Mucosa of rectum (tissue), 2 donors: ENCODE data around the gene MFN2.

Source experiments
- H3K27ac ChIP-seq, 2 donors: one replicate each; pipeline ENCODE4 v1.7.0; 2013; ENCODE audit warnings: inconsistent platforms in 2 of 2, low read depth in 2 of 2, low read length in 2 of 2
- H3K27me3 ChIP-seq, 2 donors: one replicate each; pipeline ENCODE4 v1.7.0; 2013; ENCODE audit warnings: low read length in 2 of 2; ENCODE audit not compliant: control insufficient read depth in 2 of 2, insufficient read depth in 2 of 2
- H3K36me3 ChIP-seq, 2 donors: one replicate each; pipeline ENCODE4 v1.7.0; 2013; ENCODE audit warnings: low read length in 2 of 2; ENCODE audit not compliant: control insufficient read depth in 2 of 2, insufficient read depth in 2 of 2
- H3K4me1 ChIP-seq, 2 donors: one replicate each; pipeline ENCODE4 v1.7.0; 2013; ENCODE audit warnings: low read length in 2 of 2, mild to moderate bottlenecking in 1 of 2; ENCODE audit not compliant: control insufficient read depth in 2 of 2, insufficient read depth in 2 of 2
- H3K4me3 ChIP-seq, 2 donors: one replicate each; pipeline ENCODE4 v1.7.0; 2013; ENCODE audit warnings: low read length in 2 of 2
- H3K9ac ChIP-seq, 2 donors: one replicate each; pipeline ENCODE4 v1.7.0; 2013; ENCODE audit warnings: low read length in 2 of 2, low read depth in 1 of 2, mild to moderate bottlenecking in 1 of 2
- H3K9me3 ChIP-seq, 2 donors: one replicate each; pipeline ENCODE4 v1.7.0; 2013; ENCODE audit warnings: low read length in 2 of 2; ENCODE audit not compliant: control insufficient read depth in 2 of 2
- donor health status: healthy.
- donor health status: Normal muscosa, but diverticular disease.

MFN2 gene

DNA sequence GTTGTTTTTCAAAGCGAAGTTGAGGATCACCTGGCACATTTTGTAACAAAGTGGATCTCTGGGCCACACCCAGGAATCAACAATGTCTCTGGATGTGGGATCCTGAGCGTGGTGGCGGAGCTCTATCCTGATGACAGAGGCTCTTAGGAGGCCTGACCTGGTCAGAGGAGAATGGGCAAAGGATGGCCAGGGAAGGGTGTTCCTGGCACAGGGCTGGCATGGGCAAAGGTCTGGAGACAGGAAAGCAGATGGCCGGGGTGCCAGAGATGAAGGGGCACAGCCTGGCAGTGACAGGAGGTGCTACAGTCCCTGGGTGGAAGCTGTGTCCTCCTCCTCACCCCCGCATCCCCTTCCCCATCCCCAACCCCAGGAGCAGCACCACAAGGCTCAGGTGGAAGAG, 20.0 kb upstream of the MFN2 start:
- no peak overlapping the region for H3K27ac ChIP-seq
- no peaks in the 10 kb centered on the region for H3K9me3 ChIP-seq
- H3K4me3 ChIP-seq = no peak overlapping the region
- H3K36me3 ChIP-seq = peaks cover 19 to 22% of the 10 kb centered on the region in 2 donors
- no peak overlapping the region for H3K9ac ChIP-seq
- H3K27me3 ChIP-seq = no peaks in the 10 kb centered on the region
- H3K4me1 ChIP-seq = peaks cover 3 to 5% of the 10 kb centered on the region in 2 donors

DNA sequence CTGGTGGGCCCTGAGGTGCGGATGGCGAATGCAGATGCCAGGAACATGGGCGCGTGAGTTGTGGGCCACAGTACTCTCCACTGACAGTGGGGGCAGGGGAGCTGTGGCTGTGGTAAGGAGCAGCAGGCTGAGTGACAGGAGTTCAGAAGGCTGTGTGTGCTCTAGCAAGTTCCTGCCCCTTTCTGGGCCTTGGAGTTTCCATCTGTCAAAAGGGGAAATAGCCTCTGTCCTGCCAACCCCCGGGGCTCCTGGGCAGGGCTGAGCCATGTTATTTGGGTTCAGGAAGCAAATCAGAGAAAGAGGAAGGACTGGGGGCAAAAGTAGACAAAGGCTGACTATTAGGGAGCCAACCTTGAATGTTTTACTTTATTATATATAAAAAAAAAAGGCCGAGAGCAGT, 19.5 kb upstream of the MFN2 start:
- Histone ChIP-seq H3K4me3 (no peak overlapping the region), H3K4me1 (peaks cover 3 to 5% of the 10 kb centered on the region in 2 donors), H3K9ac (no peak overlapping the region), H3K27me3 (no peaks in the 10 kb centered on the region), H3K9me3 (no peaks in the 10 kb centered on the region), H3K36me3 (peaks cover 19 to 24% of the 10 kb centered on the region in 2 donors), H3K27ac (no peak overlapping the region)

DNA sequence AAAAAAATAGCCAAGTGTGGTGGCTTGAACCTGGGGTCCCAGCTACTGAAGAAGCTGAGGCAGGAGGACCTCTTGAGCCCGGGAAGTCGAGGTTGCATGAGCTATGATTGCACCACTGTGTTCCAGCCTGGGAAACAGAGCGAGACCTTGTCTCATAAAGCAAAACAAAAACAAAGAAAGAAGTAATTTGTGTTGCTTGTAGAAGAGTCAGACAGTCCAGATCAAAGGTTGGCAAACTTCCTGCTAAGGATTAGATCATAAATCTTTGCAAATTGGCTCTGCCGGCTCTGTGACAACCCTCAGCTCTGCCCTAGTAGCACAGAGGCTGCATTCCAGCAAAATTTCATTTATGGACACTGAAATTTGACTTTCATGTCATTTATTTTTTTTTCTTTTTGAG, 19.0 kb upstream of the MFN2 start:
- Histone ChIP-seq H3K27ac (no peak overlapping the region), H3K9ac (no peak overlapping the region), H3K9me3 (no peaks in the 10 kb centered on the region), H3K36me3 (peaks cover 23 to 29% of the 10 kb centered on the region in 2 donors), H3K4me1 (peaks cover 3 to 5% of the 10 kb centered on the region in 2 donors), H3K4me3 (no peak overlapping the region), H3K27me3 (no peaks in the 10 kb centered on the region)

DNA sequence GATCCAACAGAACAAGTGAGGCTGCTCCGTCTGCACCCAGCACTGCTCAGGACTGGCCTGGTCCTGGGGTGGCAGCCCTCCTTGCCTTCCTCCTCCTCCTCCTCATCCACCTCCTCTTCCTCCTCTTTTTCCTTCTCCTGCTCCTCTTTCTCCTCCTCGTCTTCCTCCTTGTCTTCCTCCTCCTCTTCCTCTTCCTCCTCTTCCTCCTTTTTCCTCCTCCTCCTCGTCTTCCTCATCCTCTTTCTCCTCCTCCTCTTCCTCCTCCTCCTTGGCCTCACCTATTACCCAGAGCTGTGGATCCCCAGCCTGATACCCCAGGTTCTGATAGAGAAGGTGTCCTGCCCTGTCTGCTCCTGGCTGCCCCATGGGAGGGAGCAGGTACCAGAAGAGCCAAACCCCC, 16.6 kb upstream of the MFN2 start:
- no peaks in the 10 kb centered on the region for H3K27me3 ChIP-seq
- no peak overlapping the region for H3K27ac ChIP-seq
- H3K36me3 ChIP-seq = peaks cover 18 to 20% of the 10 kb centered on the region in 2 donors
- peaks cover 5 to 6% of the 10 kb centered on the region in 2 donors for H3K4me1 ChIP-seq
- H3K9me3 ChIP-seq = no peaks in the 10 kb centered on the region
- H3K4me3 ChIP-seq = no peak overlapping the region
- H3K9ac ChIP-seq = no peak overlapping the region

DNA sequence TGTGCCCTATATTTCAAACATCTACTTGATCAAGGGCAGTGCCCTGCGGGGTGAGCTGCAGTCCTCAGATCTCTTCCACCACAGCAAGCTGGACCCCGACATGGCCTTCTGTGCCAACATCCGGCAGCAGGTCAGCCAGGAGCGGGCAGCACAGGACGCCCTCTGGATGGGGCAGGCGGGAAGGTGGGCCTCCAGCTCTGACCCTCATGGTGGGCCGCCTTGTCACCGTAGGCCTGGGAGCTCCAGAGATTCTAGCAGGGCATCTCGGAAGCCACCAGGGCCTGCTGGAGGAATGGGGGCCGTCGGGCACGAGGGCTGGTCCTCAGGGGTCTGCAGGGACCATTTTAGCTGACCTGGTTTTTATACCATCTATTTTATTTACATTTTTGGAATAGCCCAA, 15.6 kb upstream of the MFN2 start:
- H3K36me3 ChIP-seq = peaks cover 18 to 20% of the 10 kb centered on the region in 2 donors
- H3K4me3 ChIP-seq = no peak overlapping the region
- peaks cover 5 to 6% of the 10 kb centered on the region in 2 donors for H3K4me1 ChIP-seq
- H3K9me3 ChIP-seq = no peaks in the 10 kb centered on the region
- no peak overlapping the region for H3K27ac ChIP-seq
- no peaks in the 10 kb centered on the region for H3K27me3 ChIP-seq
- no peak overlapping the region for H3K9ac ChIP-seq

DNA sequence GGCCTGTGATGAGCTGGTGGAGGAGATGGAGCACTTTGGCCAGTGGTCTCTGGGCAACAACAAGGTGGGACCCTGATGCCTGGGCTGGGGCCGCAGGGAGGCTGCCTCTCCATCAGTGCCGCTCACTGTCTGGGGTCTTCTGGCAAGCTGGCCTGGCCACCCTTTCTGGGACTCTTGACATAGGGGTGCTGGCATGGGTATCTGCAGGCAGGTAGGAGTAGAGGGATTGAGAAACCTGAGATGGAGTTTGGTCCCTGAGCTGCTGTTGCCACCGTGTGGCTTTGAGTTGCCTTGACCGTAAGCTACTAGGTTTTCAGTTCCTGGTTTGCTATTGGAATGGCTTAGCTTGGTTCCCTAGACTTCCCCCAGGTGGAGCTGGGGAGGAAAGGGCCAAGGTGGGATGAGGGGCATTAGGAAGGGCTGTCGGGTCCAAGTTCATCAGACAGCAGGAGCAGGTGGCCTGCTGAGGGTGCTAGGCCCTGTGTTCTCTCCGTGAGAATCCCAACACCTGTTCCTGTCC, 13.2 kb upstream of the MFN2 start:
- H3K9me3 ChIP-seq = no peaks in the 10 kb centered on the region
- no peak overlapping the region for H3K4me3 ChIP-seq
- no peaks in the 10 kb centered on the region for H3K27me3 ChIP-seq
- peak overlapping the region in 1 of 2 donors; percentile 39 for H3K27ac ChIP-seq
- H3K4me1 ChIP-seq = peaks cover 0 to 3% of the 10 kb centered on the region in 2 donors
- H3K36me3 ChIP-seq = peaks cover 18 to 20% of the 10 kb centered on the region in 2 donors
- H3K9ac ChIP-seq = peak overlapping the region in 1 of 2 donors; percentile 11

DNA sequence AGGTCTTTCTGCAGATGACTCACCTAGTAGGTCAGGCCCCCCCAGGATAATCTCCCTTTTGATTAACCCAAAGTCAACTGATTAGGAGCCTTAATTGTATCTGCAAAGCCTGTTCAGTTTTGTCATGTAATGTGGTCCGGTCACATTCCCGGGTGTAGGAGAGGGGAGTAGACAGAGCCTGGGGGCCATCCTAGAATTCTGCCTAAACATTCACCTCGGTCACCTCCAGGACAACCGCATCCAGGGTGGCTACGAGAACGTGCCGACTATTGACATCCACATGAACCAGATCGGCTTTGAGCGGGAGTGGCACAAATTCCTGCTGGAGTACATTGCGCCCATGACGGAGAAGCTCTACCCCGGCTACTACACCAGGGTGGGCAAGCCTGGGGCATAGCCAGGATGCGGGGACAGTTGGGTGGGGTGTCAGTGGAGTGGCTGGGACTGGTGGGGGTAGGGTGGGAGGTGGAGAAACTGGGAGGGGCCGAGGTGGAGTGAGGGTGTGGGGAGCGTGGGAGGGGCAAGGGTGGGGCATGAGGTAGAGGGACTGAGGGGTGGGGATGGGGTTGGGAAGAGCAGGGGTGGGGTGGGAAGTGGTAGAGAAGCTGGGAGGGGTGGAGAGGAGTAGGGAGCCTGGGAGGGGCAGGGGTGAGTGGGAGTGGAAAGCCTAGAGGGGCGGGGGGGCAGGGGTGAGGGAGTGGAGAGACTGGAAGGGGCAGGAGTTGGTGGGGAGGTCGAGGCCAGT, 9.6 kb upstream of the MFN2 start:
- no peaks in the 10 kb centered on the region for H3K9me3 ChIP-seq
- no peak overlapping the region for H3K4me3 ChIP-seq
- no peak overlapping the region for H3K9ac ChIP-seq
- H3K27ac ChIP-seq = no peak overlapping the region
- H3K4me1 ChIP-seq = peaks cover 0 to 3% of the 10 kb centered on the region in 2 donors
- peaks cover 6 to 19% of the 10 kb centered on the region in 2 donors for H3K36me3 ChIP-seq
- H3K27me3 ChIP-seq = no peaks in the 10 kb centered on the region

DNA sequence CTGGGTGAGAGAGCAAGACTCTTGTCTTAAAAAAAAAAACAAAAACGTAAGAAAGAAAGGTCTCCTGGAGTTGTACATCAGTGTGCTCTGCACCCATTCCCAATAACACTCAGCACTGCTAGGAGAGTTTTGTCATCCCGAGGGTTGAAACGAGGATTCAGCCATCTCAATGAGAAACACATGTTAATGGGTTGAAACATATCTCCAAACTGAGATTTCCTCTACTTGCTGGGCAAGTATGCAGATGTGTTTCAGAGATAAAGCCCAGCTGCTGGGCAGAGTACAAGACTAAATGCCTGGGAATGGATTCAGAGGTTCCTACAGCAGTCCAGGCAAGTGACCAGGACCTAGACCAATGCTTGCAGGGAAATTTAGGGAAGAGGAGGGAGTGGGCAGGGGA, 2.6 kb upstream of the MFN2 start:
- peaks cover 6 to 20% of the 10 kb centered on the region in 2 donors for H3K36me3 ChIP-seq
- no peaks in the 10 kb centered on the region for H3K27me3 ChIP-seq
- H3K4me1 ChIP-seq = peaks cover 24 to 25% of the 10 kb centered on the region in 2 donors
- H3K9ac ChIP-seq = no peak overlapping the region
- no peak overlapping the region for H3K4me3 ChIP-seq
- no peak overlapping the region for H3K27ac ChIP-seq
- H3K9me3 ChIP-seq = no peaks in the 10 kb centered on the region

DNA sequence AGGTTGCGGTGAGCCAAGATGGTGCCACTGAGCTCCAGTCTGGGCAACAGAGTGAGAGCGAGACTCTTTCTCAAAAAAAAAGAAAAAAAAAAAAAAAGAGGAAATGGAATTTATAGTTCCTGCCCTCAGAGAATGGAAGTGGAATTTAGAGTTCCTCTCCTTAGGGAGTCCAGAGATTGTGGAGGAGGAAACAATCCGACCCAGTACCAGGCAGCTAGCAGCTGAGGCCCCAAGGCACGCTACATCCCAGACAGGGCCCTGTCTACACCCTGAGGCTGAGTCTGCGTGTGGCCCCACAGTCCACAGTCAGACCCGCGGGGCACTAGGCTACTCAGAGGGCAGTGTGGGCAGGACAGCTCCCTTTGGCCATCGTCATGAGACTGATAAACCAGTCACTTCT, 1.9 kb upstream of the MFN2 start:
- peaks cover 11 to 22% of the 10 kb centered on the region in 2 donors for H3K36me3 ChIP-seq
- no peak overlapping the region for H3K9ac ChIP-seq
- no peaks in the 10 kb centered on the region for H3K27me3 ChIP-seq
- no peak overlapping the region for H3K4me3 ChIP-seq
- peaks cover 26 to 27% of the 10 kb centered on the region in 2 donors for H3K4me1 ChIP-seq
- no peaks in the 10 kb centered on the region for H3K9me3 ChIP-seq
- no peak overlapping the region for H3K27ac ChIP-seq

DNA sequence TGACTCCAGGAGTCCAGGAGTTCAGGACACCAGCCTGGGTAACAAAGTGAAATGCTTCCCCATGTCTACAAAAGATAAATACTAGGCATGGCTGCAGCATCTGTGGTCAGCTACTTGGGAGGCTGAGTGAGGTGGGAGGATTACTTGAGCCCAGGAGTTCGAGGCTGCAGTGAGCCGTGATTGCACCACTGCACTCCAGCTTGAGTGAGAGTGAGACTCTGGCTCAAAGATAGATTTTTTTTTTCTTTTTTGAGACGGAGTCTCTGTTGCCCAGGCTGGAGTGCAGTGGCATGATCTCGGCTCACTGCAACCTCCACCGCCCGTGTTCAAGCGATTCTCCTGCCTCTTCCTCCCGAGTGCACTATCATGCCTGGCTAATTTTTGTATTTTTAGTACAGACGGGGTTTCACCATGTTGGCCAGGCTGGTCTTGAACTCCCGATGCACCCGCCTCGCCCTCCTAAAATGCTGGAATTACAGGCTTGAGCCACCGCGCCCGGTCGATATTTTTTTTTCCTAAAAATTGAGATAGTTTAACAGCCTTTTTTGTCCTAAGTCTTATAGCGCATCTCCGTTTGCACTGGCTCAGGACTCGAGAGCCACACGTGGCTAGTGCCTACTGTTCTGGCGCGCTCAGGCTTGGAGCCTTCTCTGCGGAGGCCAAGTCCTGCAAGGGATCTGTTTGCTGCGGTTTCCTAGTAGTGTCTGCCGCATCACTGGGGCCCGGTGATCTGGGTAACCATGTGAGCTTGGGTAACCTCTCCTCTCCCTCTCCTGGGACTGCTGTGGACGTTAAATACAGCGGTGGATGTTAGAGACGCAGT, 1.0 kb upstream of the MFN2 start:
- H3K9me3 ChIP-seq = no peaks in the 10 kb centered on the region
- no peaks in the 10 kb centered on the region for H3K27me3 ChIP-seq
- peak overlapping the region; percentile 92 to 95 for H3K27ac ChIP-seq
- H3K4me1 ChIP-seq = peaks cover 35 to 36% of the 10 kb centered on the region in 2 donors
- H3K4me3 ChIP-seq = peak overlapping the region; percentile 92 to 95
- H3K36me3 ChIP-seq = peaks cover 15 to 28% of the 10 kb centered on the region in 2 donors
- H3K9ac ChIP-seq = peak overlapping the region; percentile 65 to 98
